Hematopoietic multipotent progenitor cell treated with erythropoietin and hydrocortisone succinate and interleukin-3 and kit ligand, for 15 days (in vitro differentiated cells): Measurements from ENCODE around the gene SERGEF.

ENCODE experiments used
- DNase-seq: peaks from one replicate; pipeline ENCODE4 v3.0.0-alpha.2; 2015; ENCODE audit warnings: low spot score

SERGEF gene

DNA sequence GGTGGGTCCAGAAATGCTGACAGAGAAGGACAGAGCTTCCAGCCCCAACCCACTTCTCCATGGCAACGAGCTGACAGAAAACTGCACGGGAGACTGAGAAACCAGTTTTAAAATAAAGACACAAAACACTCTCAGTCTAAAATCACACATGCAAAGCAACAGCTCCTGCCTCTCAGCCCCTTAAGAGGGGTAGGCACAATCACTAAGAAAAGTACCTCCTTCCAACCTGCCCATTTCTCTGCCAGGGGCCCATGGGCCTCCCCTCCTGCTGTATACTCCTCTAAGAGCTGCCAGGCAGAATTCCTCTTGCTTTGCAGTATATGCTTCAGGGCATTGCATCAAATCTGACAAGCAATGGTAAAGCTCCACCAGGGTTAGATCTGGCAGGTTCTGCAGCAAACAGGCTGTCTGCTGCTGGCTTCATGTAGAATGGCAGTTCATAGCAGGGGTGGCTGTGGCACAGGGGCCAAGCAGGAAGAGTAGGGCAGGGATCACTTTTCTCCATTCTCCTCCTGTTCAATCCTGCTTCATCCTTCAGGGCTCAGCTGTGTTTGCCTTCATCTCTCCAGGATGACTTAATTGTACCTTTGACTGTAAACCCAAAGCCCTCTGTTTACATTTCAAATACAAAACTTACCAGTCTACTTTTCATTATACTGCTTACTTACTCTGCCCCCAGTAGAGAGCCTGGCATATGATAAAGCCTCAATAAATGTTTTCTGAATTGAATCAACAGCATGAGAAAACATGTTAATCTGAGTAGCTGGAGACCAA, 200.6 kb downstream of the SERGEF start:
- no peak for DNase-seq

DNA sequence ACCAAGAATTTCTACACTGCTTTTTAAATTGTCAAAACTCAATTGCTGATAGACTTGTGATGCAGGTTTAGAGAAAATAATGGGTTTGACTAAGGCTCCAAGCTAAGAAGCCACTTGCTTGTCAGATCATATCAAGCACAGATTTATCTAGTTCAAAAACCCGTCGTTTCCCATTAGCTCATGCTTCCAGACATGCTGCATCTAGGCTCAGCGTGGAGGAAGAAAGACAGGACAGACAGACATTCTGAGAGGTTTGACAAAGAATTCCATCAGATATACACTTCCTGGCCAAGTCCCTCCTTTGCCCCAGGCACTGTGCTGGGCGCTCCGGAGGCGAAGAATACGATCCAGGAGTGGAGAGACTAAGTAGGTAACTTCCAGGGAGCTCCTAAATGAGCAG, 201.5 kb downstream of the SERGEF start:
- DNase-seq = no peak

DNA sequence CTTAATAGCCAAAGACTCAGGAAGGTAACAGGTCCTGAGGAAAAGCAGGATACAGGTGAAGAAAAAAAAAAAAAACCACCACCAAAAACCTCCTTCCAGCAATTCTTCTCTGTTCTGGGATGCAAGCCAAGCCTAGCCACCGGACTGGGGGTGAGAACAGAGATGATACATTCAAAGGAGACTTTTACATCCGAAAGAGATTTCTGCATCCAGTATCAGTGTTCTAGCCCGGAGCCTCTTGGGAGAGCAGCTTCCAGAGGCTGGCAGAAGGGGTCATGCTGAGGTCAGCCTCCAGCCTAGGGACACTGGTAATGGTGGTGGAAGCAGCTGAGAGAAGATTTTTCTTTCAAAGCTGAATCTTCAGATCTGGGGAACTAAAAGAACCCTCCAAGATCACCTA, 202.1 kb downstream of the SERGEF start:
- no peak for DNase-seq

DNA sequence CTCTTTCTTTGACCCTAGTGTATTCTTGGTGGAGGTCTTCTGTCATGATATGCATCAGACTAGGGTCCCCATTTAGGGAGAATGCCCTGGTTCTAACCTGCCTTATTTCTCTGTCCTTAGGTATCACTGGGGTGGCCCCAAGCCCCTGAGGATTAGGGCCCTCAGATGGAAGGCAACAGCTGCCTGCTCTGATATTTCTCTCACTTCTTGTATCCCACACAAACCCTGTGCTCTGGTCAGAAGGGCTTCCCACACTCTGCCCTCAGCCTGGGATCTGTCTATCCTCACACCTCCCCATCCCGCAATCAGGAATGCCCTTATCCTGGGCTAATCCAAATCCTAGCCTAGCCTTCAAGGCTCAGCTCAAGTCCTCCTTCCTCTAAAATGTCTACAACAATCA, 202.8 kb downstream of the SERGEF start:
- DNase-seq = no peak

DNA sequence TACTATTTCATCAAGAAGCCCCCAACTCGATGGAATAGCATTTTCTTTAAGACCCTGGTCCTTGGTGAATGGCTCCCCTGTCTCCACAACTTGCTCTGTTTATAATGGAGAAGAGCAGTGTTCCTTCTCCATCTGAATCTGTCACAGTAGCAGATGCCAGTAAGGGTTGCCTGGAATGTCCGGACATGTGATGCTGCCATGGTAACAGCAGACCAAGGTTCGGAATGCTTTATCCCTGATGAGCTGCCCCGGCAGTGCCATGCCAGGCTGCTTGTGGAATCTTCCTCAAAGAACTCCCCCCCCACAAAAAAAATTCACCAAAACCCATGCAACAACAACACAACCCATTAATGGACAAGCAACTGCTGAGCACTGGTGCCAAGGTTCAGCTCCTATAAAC, 205.8 kb downstream of the SERGEF start:
- no peak for DNase-seq

DNA sequence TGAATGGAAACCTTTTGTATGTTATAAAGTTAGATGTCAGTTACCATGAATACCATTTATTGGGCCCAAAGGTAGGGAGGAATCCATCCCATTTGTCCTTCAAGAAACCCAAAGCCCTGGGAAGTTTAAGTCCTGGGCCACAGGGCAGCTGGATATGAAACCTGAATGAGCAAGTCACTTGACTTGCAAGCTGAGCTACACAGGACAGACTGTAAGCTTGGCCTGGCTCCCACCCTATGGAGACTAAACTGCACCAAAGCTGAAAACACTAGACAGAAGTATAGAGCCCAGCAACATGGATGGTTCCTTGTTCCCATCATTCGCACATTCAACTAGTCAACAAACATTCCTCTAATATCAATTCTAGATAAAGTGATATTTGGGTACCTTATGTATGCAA, 207.0 kb downstream of the SERGEF start:
- DNase-seq = no peak

DNA sequence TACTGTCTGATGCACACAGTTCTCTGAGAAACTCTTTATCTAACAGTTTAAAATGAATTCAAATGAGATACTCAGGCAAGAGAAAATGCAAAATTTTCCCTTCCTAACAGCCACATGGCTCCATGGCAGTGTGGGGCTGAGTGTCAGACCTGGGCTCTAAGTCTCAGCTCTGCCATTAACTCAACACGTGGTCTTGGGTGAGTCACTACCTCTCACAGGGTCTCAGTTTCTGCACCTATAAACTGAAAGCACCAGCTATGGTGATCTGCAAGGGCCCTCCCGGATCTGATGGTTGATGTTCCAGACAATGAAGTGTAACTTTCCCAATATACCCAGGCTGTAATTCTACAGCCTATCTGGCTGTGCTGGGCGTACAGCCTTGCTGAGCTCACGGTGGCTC, 207.8 kb downstream of the SERGEF start:
- DNase-seq = no peak

DNA sequence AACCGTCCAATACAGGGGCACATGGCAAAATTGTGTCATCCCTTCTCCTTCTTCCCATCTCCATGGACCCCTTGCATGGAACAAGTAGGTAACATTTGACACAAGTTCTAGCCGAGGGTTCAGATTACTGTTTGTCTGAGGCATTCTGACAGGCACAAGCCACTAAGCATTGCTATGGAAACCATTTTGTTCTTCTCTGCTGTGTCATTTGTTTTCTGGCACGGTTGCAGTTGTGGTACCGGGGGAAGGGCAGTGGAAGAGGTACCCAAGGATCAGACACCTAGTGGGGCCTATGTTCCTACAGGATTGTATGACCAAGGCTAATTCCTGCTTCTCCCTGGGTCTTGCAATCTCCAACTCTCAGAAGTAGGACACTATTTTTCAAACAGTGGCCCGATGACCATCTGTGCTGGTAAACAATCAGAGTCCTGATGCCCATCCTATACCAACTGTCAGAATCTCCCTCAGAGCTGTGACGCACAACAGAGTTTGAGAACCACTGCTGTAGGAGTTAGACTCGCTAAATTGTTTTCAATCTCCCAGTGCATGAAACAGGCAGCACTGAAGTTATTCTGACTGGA, 209.0 kb downstream of the SERGEF start:
- DNase-seq = no peak

DNA sequence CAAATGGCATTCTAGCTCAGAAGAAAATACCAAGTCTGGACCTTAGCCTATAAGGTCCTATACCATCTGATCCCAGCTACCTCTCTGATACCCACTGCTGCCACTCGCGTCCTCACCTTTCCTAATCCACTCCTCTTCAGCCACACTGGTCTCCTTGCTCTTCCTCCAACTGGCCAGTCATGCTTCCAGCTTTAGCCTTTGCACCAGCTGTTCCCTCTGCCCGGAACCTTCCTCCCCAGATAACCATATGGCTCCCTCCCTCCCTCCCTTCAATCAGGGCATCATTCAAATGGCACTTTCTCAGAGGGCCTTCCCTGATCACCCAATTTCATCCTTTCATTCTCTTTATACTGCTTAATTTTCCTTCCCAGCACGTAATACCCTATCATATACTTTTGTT, 210.4 kb downstream of the SERGEF start:
- no peak for DNase-seq

DNA sequence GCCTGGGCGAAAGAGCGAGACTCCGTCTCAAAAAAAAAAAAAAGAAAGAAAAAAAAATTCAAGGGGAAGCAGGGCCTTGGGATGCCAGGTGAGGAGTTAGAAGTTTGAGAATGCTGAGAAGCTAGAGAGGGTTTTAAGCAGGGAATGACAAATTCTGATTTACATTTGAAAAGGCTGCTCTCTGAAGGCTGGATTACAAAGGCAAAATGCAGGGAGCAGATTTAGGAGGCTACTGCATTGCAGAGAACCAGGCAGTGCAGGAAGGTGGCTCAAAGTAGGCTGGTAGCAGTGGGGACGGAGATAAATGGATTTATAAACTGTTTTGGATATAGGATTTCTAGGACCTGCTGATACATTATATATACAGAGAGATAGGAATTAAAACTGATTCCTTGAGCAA, 211.7 kb downstream of the SERGEF start:
- DNase-seq = no peak

DNA sequence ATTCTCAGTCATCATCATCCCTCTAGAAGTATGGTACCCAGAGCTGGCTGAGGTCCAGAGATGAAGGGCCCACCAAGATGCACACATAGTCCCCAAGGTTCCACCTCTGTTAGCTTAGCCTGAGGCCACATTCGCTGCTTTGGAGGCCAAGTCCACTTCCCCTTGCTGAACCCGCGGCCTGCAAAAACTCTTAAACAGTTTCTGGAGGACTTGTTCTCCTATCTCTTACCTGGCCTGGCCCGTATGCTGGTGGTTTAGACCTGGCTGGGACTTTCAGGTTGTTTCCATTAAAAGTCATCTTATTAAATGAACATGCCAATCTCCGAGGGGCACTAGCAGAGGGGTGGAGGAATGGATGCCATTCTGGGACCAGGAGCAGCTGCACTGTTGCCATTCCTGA, 213.7 kb downstream of the SERGEF start:
- no peak for DNase-seq

DNA sequence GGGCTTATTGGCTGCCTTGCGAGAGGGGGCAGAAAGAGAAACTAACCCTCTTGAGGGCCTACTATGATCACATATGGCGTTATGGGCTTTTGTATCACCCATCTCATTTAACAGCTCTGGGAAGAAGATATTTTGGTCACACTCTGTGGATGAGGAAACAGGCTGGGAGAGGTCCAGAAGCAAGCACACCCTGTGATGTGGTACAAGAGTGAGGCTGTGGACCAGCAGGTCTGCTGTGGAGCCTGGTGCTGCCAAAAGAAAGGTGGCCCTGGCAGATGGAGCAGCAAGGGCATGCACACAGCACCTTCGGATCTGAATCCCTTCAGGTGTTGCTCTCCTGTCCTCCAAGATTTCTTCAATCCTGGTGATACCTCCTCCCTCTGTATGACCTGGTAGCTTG, 214.1 kb downstream of the SERGEF start:
- DNase-seq = no peak

DNA sequence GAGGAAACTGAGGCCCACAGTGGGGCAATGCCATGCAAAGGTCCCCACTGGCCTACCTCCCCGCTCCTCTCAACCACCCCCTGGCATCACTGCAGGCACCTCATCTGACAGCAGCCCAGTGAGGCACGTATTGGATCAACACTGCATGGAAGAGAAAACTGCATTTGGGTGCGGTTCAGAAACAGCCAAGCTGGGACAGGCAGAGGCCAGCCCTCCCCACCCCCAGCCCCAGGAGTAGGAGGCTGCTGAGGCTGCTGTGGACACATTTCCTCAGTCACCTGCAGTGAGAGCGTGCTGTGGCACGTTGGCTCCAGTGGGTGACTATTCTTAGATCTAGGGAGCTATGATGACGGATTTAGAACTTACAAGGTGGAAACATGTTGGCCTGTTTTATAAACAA, 214.6 kb downstream of the SERGEF start:
- DNase-seq = no peak

DNA sequence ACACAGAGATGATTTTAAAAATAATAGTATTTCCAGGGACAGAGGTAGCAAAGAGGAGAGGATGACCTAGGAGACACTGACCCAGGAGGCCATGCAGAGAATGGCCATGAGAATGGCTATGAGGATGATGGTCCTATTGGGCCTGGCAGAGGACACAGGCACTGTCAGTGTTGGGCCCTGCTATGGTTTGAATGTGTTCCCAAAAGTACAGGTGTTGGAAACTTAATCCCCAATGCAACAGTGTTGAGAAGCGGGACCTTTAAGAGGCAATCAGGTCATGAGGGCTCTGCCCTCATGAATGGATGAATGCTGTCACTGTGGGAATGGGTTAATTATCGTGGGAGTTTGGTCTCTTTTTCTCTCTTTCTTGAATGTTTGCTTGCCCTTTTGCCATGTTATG, 216.7 kb downstream of the SERGEF start:
- no peak for DNase-seq

DNA sequence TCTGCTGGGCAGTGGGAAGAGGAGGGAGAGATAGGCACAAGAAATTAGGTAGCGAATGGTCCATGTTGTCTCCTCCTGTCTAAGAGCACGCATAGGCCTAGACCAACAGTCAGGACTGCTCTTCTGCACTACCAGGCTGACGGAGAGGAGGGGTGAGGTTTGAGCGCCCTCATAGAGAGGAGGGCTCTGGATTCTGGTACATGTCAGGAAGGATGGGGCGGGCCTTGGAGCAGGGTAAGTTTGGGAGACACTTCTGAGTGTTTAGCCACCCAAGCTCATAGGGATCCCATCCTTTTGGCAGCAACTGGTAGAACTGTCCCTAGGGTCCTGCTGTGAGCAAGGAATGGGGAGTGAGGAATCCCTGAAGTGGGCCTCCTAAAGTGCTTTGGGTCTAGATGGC, 217.9 kb downstream of the SERGEF start:
- DNase-seq = no peak

DNA sequence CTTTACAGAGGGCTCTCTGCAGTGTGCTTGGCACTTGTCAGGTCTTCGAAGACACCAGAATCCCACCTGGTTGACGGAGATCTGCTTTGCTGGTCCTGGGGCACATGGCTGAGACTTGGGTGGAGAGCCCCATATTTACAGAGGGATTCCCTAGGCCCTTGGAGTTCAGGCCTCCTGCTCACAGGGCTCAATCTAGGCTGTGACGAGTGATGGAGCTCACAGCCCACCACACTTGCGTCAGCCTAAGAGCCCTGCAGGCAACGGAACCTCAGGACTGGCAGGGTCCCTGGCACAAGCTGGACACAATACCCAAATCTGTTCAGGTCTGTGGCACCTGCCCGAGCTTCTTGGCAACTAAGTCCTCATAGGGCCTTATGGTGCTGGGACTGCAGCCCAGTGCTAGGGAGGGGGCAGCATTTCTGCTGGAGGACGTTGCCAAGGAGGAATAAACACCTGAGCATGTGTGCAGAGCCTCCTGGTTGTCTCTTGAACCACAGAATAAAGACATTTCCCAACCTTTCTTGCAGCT, 219.1 kb downstream of the SERGEF start:
- DNase-seq = no peak

DNA sequence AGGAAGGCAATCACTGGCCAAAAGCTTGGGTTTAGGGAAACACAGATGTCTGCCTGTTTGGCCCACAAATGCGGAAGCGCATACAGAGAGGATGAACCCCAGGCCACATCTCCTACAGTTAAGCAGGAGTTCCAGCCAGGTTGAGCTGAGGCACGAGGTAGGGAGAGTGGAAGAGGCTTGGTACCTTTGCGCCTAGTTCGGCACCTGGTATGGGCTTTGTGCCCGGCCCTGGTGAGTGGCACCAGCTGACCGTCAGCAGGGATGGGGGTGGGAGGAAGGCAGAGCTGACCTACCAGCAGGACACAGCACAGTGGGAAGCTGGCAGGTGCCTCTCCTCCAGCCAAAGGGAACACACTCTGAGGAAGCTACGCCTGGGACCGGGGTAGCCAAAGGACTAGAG, 220.7 kb downstream of the SERGEF start:
- DNase-seq = no peak

DNA sequence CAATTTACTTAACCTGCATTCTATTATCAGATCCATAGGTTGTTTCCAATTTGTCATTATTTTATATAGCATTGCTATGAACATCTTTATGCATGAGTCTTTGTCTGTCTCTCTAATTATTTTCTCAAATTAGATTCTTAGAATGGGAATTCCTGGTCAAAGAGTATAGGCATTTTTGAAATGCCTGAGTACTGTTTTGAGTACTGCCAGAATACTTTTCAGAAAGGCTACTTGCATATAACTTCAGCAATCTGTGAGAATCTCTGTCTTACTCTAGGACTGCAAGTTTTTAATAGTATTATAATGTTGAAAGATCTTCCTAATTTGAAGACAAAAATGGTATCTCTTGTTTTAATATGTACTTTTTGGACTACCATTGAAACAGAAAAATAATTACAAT, 221.7 kb downstream of the SERGEF start:
- no peak for DNase-seq

DNA sequence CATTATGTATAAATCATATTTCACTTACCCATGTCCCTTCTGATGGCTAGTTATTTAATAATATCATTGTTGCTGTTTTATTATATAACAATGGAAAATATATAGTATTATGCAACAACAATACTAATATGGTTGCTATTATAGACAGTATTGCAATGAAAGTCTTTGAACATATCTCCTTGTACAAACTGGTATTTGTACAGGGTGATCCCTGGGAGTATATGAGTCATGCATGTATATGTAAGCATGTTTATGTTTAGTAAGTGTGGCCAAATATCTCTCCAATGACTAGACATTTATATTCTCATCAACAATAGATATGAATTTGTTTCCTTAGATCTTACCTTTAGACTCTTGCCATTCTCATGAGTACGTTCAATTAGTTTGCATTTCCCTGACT, 222.4 kb downstream of the SERGEF start:
- DNase-seq = no peak

DNA sequence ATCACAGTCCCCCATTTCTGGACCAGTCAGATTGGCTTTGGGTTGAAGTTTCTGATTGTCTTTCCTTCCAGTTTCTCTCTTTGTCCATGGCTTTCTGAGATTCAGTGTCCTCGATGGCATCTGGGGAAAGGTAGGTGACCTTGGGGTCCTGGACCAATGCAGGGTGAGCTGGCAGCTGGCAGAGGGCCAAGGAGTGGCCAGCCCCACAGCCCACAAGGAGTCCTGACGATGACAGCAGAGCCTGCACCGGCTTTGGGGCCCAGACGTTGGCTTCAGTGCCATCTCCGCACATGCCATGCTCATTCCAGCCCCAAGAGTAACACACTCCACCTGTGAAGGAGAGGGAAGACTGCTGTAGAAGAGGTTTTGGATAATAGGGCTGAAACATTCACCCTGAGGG, 224.8 kb downstream of the SERGEF start:
- no peak for DNase-seq

DNA sequence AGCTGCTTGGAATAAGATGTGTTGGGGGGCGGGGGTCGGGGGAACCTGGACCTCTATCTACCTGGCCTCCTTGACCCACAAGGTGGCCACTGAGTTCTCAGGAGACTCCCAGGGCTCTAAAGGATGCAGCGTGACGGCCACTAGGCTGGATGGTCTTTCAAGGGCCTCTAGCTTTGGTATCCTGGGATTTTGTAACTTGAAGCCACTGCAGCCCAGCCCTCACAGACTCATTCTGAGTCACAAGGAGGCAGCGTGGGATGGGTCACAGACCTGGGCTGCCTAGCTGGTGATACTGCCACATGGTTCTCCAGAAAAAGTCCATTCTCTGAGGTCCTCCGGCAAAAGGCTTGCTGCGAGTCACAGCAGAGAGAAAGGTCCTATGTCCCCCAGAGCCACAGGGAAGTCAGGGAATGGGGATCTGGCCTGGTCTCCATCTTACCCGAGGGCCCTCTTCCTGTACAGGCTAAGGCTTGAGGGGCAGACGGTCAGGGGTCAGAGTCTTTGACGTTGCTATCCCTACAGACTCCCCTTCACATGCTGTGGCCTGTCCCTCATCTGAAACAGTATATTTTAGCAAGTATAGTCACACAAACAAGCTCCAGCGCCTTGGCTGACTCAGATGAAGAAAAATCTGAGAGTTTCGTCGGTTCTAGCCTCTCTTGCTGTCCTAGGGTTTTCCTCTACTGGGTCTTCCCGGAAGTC, 225.9 kb downstream of the SERGEF start:
- no peak for DNase-seq

DNA sequence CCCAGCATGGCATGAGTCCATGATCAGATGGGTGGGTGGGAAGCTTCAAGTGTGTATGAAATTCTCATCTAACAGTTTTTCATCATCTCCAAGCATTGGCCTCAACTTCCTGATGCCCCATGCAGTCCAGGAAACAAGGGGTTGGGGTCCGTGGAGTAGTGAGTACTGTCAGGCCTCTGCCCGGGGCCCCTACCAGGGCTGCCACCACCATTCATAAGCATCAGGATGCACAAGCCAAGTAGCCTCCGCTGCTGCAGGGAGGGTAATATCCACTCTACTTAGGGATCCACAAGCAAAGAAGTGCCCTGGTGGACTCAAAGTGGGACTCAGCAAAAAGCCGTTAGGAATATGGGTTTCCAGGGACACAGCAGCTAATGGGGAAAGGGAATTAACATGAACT, 229.0 kb downstream of the SERGEF start:
- no peak for DNase-seq

DNA sequence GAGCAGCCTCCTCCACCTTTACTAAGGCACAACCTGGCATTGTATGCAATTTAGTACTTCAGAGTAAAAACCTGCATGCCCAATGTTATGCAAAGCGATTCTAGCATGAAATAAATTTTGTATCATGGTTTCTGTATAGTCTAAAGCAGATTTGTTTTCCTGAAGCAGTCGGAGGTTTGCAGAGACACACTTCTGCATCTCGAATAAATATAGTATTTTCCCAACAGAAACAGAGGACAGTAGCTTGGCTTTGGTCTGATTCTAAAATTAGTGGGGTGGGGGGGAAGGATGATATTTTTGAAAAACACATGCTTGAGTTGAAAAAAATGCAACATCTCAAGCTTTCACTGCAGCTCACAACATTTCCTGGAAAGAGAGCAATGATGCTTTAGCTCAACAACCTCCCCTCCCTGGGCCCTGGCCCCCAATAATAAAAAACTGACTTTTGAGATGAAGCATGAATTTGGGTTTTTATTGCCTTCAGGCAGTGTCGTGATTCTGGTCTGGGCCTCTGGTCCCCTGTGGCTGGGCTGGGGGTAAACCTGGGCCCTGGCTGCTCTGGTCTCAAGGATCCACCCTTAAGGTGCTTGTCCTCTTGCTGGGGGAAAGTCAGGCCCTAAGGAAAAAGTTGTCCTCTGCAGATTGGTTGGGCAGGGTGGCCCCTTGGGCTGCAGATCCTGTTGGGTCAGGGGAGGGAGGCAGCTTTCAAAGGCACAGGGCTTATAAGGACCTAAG, 230.1 kb downstream of the SERGEF start:
- no peak for DNase-seq
